Neuronal stem cell (in vitro differentiated cells): ENCODE measurements around the gene SCYL1.

ENCODE experiments used
- DNase-seq: peaks from one replicate; pipeline ENCODE4 v3.0.0-alpha.2; 2013; ENCODE audit warnings: low spot score
- H2AFZ ChIP-seq: one replicate; pipeline ENCODE4 v1.6.1; 2013; ENCODE audit warnings: mild to moderate bottlenecking, low read length, inconsistent platforms
- H2AK5ac ChIP-seq: 2 replicates; pipeline ENCODE4 v1.6.1; 2013; ENCODE audit warnings: low read depth, mild to moderate bottlenecking, inconsistent platforms, low read length, moderate library complexity, mixed read lengths
- H2BK120ac ChIP-seq: 2 replicates; pipeline ENCODE4 v1.6.1; 2013; ENCODE audit warnings: low read depth, mild to moderate bottlenecking, inconsistent platforms, low read length, moderate library complexity, mixed read lengths
- H2BK12ac ChIP-seq: one replicate; pipeline ENCODE4 v1.6.1; 2013; ENCODE audit warnings: low read length, inconsistent platforms
- H2BK15ac ChIP-seq: 2 replicates; pipeline ENCODE4 v1.6.1; 2013; ENCODE audit warnings: mild to moderate bottlenecking, low read length, inconsistent platforms, mixed read lengths
- H2BK5ac ChIP-seq: one replicate; pipeline ENCODE4 v1.6.1; 2013; ENCODE audit warnings: inconsistent platforms, mild to moderate bottlenecking, low read length, moderate library complexity
- H3K14ac ChIP-seq: one replicate; pipeline ENCODE4 v1.6.1; 2013; ENCODE audit warnings: low read length, inconsistent platforms
- H3K18ac ChIP-seq: 2 replicates; pipeline ENCODE4 v1.6.1; 2013; ENCODE audit warnings: low read length, inconsistent platforms
- H3K23ac ChIP-seq: 2 replicates; pipeline ENCODE4 v1.6.1; 2013; ENCODE audit warnings: low read depth, mild to moderate bottlenecking, mixed read lengths, low read length, inconsistent platforms; ENCODE audit not compliant: poor library complexity
- H3K27ac ChIP-seq: replicated peaks from 3 replicates; pipeline ENCODE4 v1.5.1; 2013; ENCODE audit warnings: low read length, inconsistent platforms
- H3K27me3 ChIP-seq, 3 experiments: 2 replicates each; pipeline ENCODE4 v1.6.1; 2013; ENCODE audit warnings: low read length in 3 of 3, mild to moderate bottlenecking in 2 of 3, inconsistent platforms in 1 of 3, low read depth in 1 of 3, mixed read lengths in 1 of 3, moderate library complexity in 1 of 3; ENCODE audit not compliant: control insufficient read depth in 3 of 3, insufficient read depth in 3 of 3
- H3K36me3 ChIP-seq, 2 donors: replicated peaks in 1 of 2; 2 replicates each; pipeline ENCODE4 v1.6.1; 2013; ENCODE audit warnings: low read length in 2 of 2; ENCODE audit not compliant: control insufficient read depth in 2 of 2, insufficient read depth in 2 of 2
- H3K4ac ChIP-seq: 2 replicates; pipeline ENCODE4 v1.6.1; 2013; ENCODE audit warnings: inconsistent platforms, mild to moderate bottlenecking, low read length, moderate library complexity
- H3K4me1 ChIP-seq, 2 donors: 1 replicate in 1 of 2; 2 replicates in 1 of 2; pipeline ENCODE4 v1.6.1; 2013; ENCODE audit warnings: low read length in 2 of 2, low read depth in 1 of 2; ENCODE audit not compliant: control insufficient read depth in 2 of 2, insufficient read depth in 1 of 2
- H3K4me2 ChIP-seq: one replicate; pipeline ENCODE4 v1.6.1; 2013; ENCODE audit warnings: mild to moderate bottlenecking, low read length, inconsistent platforms; ENCODE audit not compliant: insufficient read depth, poor library complexity, severe bottlenecking
- H3K4me3 ChIP-seq, 2 donors: 2 replicates each; pipeline ENCODE4 v1.5.1; 2013; ENCODE audit warnings: low read length in 2 of 2, mild to moderate bottlenecking in 2 of 2, inconsistent platforms in 1 of 2, moderate library complexity in 1 of 2
- H3K79me1 ChIP-seq: one replicate; pipeline ENCODE4 v1.6.1; 2013; ENCODE audit warnings: low read depth, mild to moderate bottlenecking, inconsistent platforms, low read length, moderate library complexity
- H3K9ac ChIP-seq: one replicate; pipeline ENCODE4 v1.6.1; 2013; ENCODE audit warnings: mild to moderate bottlenecking, low read depth, low read length, inconsistent platforms; ENCODE audit not compliant: poor library complexity
- H3K9me3 ChIP-seq, 2 donors: replicated peaks in 1 of 2; 2 replicates each; pipeline versions ENCODE3 to v1.6.1; 2013; ENCODE audit warnings: low read length in 2 of 2, mild to moderate bottlenecking in 2 of 2, inconsistent platforms in 1 of 2, low read depth in 1 of 2, mixed read lengths in 1 of 2, moderate library complexity in 1 of 2; ENCODE audit not compliant: control insufficient read depth in 2 of 2, insufficient read depth in 1 of 2
- H4K8ac ChIP-seq: one replicate; pipeline ENCODE4 v1.6.1; 2013; ENCODE audit warnings: low read depth, mild to moderate bottlenecking, inconsistent platforms, low read length, moderate library complexity
- H4K91ac ChIP-seq: one replicate; pipeline ENCODE4 v1.6.1; 2013; ENCODE audit warnings: low read length, low read depth, mild to moderate bottlenecking, inconsistent platforms; ENCODE audit not compliant: poor library complexity
- WGBS, 2 donors: extraction: QIAGEN DNeasy Blood & Tissue Kit; methylation state at CpG; one replicate each; pipeline ENCODE4 v1.1.7; 2013; ENCODE audit warnings: missing lambda C conversion rate in 2 of 2, mixed read lengths in 1 of 2; ENCODE audit not compliant: insufficient read length in 2 of 2, insufficient replicate concordance in 1 of 2; ENCODE audit errors: extremely low coverage in 2 of 2; 5-methylcytosine and 5-hydroxymethylcytosine counted together

Gene SCYL1

GRCh38 chr11:65485920-65486219 lies 39.0 kb upstream of the SCYL1 start:
- peaks cover 4% of the 10 kb centered on the region for H3K79me1 ChIP-seq
- no CpG with 5 or more reads among the region's 5 CpGs for WGBS, 2 donors
- no peak overlapping the region for H4K91ac ChIP-seq
- H2BK12ac ChIP-seq, result no peak overlapping the region
- H3K36me3 ChIP-seq, result no peaks in the 10 kb centered on the region
- no peak overlapping the region for H3K14ac ChIP-seq
- peaks cover 43 to 51% of the 10 kb centered on the region in 2 donors for H3K4me1 ChIP-seq
- no peak overlapping the region for H3K27ac ChIP-seq
- peak overlapping the region; percentile 42 for H2BK5ac ChIP-seq
- H3K9ac ChIP-seq, result no peak overlapping the region
- H3K4me2 ChIP-seq, result no peak overlapping the region
- no peak overlapping the region for H2BK15ac ChIP-seq
- no peak for DNase-seq
- H2AK5ac ChIP-seq, result no peak overlapping the region
- no peak overlapping the region for H3K18ac ChIP-seq
- H2AFZ ChIP-seq, result peak overlapping the region; percentile 39
- H4K8ac ChIP-seq, result no peak overlapping the region
- H3K23ac ChIP-seq, result no peak overlapping the region
- no peak overlapping the region for H3K4me3 ChIP-seq
- no peak overlapping the region for H3K4ac ChIP-seq
- H2BK120ac ChIP-seq, result no peak overlapping the region
- H3K27me3 ChIP-seq, result no peaks in the 10 kb centered on the region
- no peaks in the 10 kb centered on the region for H3K9me3 ChIP-seq

DNA sequence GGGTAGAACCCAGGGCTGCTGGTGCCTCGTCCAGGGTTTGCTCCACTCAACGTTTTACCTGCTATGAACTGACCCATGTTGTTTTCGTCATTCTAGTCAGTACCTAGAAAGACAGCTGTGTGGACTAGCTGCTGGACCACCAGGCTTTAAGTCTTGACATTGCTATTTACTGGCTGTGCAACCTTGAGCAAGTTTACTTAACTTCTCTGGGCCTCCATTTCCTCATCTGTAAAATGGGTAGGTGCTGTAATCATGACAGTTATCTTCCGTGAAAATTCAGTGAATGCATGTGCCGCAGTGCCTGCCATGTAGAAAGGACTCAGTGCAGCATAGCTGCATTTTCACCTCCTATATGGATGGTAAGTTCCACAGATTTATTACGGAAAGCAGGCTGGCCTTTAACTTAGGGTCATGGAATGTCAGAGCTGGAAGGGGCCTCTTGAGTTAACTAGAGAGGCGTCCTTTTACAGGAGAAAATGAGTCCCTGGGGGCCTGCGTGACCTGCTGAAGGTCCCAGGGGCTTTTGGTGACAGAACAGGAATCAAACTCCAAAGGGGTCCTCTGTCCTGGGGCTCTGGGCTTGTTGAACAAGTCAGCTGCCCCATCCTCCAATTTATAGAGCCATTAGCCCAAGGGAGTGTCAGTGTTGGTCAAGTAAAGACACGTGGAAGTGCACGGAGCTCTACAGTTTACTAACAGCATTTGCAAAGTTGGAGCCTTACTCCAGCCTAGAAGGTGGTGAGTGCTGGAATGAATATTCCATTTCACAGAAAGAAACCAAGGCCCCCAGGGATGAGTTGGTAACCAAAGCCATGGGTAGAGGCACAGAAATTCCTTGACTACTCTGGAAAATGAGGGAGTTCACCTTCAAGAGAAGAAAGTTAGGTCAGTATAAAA lies 38.1 kb upstream of the SCYL1 start:
- Histone ChIP-seq H2AK5ac (peak overlapping the region; percentile 64), H3K9me3 (no peaks in the 10 kb centered on the region), H2AFZ (no peak overlapping the region), H3K79me1 (peaks cover 4% of the 10 kb centered on the region), H4K8ac (no peak overlapping the region), H3K4me3 (peak overlapping the region in 1 of 2 donors; percentile 15), H3K27me3 (no peaks in the 10 kb centered on the region), H3K4me1 (peaks cover 50 to 55% of the 10 kb centered on the region in 2 donors), H2BK12ac (peak overlapping the region; percentile 24), H3K9ac (no peak overlapping the region), H2BK5ac (peak overlapping the region; percentile 66), H3K14ac (no peak overlapping the region), H3K23ac (no peak overlapping the region), H3K18ac (peak overlapping the region; percentile 54), H4K91ac (no peak overlapping the region), H3K27ac (peak overlapping the region; percentile 86), H2BK120ac (no peak overlapping the region), H2BK15ac (peak overlapping the region; percentile 32), H3K4ac (no peak overlapping the region), H3K4me2 (peak overlapping the region; percentile 23), H3K36me3 (no peaks in the 10 kb centered on the region)
- no peak for DNase-seq
- WGBS, 2 donors, result no CpG with 5 or more reads among the region's 10 CpGs

GRCh38 chr11:65487467-65488272 lies 37.2 kb upstream of the SCYL1 start:
- H2BK5ac ChIP-seq, result peak overlapping the region; percentile 92
- peak overlapping the region; percentile 43 to 46 for H3K4me3 ChIP-seq

More at GRCh38 chr11:65487467-65488272, 37.2 kb upstream of the SCYL1 start:
- Histone ChIP-seq H4K91ac (peak overlapping the region; percentile 8), H3K4me2 (peak overlapping the region; percentile 70), H3K4me1 (peaks cover 58 to 64% of the 10 kb centered on the region in 2 donors), H2BK120ac (peak overlapping the region; percentile 38), H2AFZ (peak overlapping the region; percentile 32), H3K27me3 (no peaks in the 10 kb centered on the region), H3K36me3 (no peaks in the 10 kb centered on the region), H2BK15ac (peak overlapping the region; percentile 70), H3K9ac (peak overlapping the region; percentile 27), H2AK5ac (peak overlapping the region; percentile 85), H3K23ac (no peak overlapping the region), H3K9me3 (no peaks in the 10 kb centered on the region), H3K14ac (no peak overlapping the region), H3K4ac (peak overlapping the region; percentile 2), H2BK12ac (peak overlapping the region; percentile 64), H3K27ac (peak overlapping the region; percentile 94), H3K79me1 (peaks cover 4% of the 10 kb centered on the region), H3K18ac (peak overlapping the region; percentile 57), H4K8ac (no peak overlapping the region)
- no CpG with 5 or more reads among the region's 17 CpGs for WGBS, 2 donors
- peak; percentile 99 for DNase-seq
